SHP77 (cell line): ENCODE measurements around the gene SCYL2.
"Not testable (repeated sequence)": the region's sequence is repeated elsewhere in the genome, so short reads cannot be mapped to it uniquely, and the experiment has no call there.

Source experiments
- DNase-seq, 2 experiments: peaks; one replicate each; lab custom pipeline; 2025; lab: John Stamatoyannopoulos, UW

The SCYL2 gene

GRCh38 chr12:100324498-100324897 lies 57.5 kb downstream of the SCYL2 start:
- no peak for DNase-seq

- DNase-seq: no peak
Observed at GRCh38 chr12:100326208-100326607, 59.2 kb downstream of the SCYL2 start.

- no peak for DNase-seq
Observed at GRCh38 chr12:100329800-100330199, 62.8 kb downstream of the SCYL2 start.

DNA sequence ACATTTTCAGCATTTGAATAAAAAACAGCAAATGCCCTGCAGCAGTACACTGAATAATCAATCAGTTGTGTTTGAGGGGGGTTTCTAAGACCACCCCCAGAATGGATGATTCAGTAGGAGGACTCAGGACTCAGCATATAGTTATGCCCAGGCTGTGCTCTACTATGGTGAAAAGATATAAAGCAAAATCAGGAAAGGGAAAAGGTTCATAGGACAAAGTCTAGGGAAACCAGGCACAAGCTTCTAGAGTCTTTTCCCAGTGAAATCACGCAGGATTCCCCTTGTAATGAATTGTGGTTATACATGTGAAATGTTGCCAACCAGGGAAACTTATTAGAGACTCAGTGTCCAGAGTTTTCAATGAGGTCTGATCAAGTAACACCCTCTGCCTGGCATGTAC lies 64.9 kb downstream of the SCYL2 start:
- DNase-seq: no peak

- no peak for DNase-seq
Observed at GRCh38 chr12:100332852-100333251, 65.9 kb downstream of the SCYL2 start.

DNA sequence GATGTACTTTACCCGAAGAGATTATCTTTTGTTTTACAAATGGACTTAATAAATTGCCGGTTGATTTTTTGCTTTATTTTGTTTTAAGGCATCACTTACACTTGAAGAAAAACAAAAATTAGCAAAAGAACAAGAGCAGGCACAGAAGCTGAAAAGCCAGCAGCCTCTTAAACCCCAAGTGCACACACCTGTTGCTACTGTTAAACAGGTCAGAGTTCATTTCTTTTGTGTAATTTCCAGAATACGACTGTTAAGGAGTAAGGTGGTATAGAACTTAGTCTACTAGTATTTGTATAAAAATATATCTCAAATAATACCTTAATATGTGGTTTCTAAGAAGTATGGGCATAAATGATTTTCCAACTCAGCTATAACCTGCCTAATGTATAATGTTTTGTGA lies 70.3 kb downstream of the SCYL2 start:
- no peak for DNase-seq

DNA sequence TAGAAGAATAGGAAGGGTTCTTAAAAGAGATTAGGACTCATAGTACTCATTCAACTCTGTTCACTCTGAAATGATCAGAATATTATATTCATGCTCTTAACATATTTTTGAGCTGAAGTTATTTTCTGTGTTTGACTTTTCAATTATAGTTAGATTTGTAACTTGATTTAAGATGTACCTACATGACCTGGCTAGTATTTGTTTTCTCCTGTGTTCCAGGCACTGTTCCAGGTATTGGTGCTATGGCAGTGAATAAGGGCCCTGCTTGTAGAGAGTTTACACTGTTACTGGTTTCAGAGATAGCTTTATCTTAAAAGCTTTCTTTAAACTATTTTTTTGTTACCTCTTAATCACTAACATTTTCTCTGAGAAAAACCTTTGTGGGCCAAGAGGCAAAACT lies 70.8 kb downstream of the SCYL2 start:
- no peak for DNase-seq

GRCh38 chr12:100339071-100339470 lies 72.1 kb downstream of the SCYL2 start:
- DNase-seq: no peak

DNA sequence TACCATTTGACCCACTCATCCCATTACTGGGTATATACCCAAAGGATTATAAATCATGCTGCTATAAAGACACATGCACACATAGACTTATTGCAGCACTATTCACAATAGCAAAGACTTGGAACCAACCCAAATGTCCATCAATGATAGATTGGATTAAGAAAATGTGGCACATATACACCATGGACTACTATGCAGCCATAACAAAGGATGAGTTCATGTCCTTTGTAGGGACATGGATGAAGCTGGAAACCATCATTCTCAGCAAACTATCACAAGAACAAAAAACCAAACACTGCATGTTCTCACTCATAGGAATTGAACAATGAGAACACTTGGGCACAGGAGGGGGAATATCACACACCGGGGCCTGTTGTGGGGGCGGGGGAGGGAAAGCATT lies 75.9 kb downstream of the SCYL2 start:
- not testable (repeated sequence) for DNase-seq

DNA sequence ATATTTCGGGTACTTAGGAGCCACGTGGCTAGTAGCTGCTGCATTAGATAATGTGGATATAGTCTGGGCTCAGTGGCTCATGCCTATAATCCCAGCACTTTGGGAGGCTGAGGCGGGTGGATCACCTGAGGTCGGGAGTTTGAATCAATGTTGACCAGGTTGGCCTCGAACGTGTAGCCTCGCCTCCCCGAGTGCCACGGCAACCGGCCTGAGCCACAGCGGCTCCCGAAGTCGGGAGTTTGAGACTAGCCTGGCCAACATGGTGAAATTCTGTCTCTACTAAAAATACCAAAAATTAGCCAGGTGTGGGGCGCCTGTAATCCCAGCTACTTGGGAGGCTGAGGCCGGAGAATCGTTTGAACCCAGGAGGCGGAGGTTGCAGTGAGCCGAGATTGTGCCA lies 77.4 kb downstream of the SCYL2 start:
- not testable (repeated sequence) for DNase-seq

DNA sequence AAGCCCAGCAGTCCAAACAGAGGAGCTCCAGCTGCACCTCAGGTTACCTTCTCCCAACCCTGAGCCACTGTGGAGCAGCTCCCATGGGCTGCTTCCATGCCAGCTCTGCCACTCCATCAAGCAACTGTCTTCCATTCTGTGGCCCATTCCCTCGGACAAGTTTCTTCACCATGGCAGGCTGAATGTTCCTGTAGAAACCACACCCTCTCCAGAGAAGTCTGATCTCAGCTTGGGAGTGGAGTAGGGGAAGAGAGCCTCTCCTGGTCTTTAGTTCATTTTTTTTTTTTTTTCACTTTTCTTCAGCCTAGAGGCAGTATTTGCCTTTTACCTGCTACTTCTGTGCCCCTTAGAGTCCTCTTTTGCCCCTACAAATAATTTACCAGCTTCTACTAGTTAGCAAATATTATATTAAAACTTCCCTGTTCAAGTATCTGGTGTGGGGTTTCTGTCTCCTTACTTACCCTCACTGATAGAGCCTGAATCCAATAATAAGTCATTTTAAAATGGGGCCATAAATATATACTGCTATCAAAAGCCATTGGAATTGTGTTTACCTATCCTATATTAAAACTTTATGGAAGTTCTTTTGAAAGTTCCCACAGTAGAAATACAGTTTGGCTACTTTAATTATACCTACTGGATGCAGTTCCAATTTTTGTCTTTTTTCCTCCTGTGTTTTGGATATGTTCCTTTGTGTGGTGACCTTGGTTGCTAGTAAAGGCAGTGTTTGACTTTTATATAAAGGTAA lies 78.2 kb downstream of the SCYL2 start:
- no peak for DNase-seq

GRCh38 chr12:100346660-100347059 lies 79.7 kb downstream of the SCYL2 start:
- no peak for DNase-seq

DNA sequence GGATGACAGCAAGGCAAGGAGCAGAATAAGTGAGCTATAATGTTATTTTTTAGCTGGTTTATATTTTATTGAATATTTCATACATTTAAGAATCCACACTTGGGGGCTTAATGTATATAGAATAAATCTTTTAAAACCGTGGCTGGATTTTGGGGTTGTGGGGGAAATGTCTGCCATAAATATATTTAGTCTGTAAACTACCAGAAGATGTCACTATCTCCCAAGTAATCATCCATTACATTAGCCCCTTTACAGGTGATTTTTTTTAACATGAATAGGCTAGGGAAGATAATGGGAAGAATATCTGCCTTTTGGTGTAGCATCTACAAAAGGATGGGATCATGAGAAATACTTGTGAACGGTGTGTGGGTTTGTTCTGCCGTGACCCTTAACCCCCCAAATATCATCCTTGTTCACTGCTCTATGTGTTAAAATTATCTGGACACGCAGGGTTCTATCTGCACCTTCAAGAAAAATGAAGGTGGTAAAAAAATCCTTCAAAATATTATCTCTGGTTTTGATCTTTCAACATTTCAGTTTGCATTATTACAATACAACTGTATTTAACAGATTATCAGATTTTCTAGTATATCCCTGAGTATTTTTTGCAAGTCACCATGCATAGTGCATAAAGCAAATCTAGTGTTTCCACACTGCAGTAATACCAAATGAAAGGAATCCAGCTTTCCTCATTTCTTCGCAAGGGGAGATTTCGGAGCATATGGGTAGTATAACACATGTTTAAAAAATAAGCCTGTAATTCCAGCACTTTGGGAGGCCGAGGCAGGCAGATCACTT lies 81.9 kb downstream of the SCYL2 start:
- peak; percentile 4 to 12 for DNase-seq

- DNase-seq: no peak
Observed at GRCh38 chr12:100356644-100357223, 89.8 kb downstream of the SCYL2 start, which contains the start of gene SLC17A8. Gene SLC17A8 (plus strand): TSS chr12:100357074. CDS start chr12:100357392, 318 bp downstream.

DNA sequence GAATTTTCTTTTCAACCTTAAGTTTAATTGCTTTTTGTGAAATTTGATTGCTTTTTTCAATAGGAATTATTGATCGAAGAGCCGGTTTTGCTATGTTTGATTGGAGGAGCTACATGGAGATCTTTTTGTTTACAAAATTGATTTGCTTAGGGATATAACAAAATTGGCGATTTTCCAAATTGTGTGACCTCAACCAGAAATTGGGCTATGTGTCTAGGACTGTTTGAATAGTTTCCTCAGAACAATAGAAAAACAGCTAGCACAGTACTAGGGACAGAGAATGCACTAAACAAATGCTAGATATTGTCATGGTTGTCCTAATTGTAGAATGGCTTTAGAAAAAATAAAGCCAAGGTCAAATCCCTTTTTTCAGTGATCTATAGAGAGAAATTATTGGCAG lies 92.3 kb downstream of the SCYL2 start:
- DNase-seq: no peak

- DNase-seq: no peak
Observed at GRCh38 chr12:100359822-100360221, 92.8 kb downstream of the SCYL2 start.

DNA sequence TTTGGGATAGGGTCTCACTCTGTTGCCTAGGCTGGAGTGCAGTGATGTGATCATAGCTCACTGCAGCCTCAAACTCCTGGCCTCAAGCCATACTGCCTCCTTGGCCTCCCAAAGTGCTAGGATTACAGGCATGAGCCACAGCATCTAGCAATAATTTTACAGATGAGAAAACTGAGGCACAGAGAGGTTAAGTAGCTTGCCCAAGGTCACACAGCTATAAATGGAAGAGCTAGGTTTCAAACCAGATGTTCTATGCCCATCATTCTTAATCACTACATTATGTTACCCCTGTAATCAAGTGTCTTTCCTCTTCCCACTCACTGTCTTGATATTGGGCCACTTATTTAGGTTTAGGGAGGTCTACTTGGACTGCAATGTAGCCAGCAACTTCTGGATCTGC lies 93.5 kb downstream of the SCYL2 start:
- no peak for DNase-seq

GRCh38 chr12:100364324-100364723 lies 97.3 kb downstream of the SCYL2 start:
- no peak for DNase-seq

DNA sequence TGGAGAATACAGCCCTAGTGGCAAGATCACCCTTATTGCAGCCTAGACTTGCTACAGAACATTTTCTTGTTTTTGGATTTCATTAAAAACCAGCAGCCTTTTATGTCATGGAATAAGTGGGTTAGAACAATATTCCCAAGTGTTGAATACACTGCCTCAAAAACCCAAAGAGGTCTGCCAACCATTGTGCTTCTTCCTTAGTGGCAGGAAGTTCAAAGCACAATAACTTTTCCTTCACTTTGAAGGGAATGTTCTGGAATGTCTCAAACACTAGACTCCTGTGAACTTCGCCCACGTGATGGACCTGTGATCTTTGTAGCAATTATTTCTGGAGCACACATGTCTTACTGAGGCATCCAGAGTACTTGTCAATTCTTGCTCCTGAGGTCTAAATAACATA lies 98.4 kb downstream of the SCYL2 start:
- no peak for DNase-seq

DNA sequence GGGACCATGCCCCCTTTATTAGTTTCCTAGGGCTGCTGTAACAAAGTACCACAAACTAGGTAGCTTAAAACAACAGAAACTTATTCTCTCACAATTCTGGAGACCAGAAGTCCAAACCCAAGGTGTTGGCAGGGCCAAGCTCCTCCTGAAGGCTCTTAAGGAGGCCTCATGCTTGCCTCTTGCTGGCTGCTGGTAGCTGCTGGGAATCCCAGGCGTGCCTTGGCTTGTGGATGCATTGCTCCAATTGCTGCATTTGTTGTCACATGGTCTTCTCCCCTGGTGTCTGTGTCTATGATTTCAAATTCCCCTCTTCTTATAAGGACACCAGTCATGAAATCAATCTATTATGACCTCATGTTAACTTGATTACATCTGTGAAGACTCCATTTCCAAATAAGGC lies 101.1 kb downstream of the SCYL2 start:
- no peak for DNase-seq

GRCh38 chr12:100371146-100371545 lies 104.2 kb downstream of the SCYL2 start:
- no peak for DNase-seq

- no peak for DNase-seq
Observed at GRCh38 chr12:100372853-100373640, 106.1 kb downstream of the SCYL2 start.
